DND-41 (cell line): Measurements from ENCODE around the gene ZNF675.
"Not testable (repeated sequence)": the region's sequence is repeated elsewhere in the genome, so short reads cannot be mapped to it uniquely, and the experiment has no call there.

Experiments
- EZH2 ChIP-seq: IDR thresholded peaks from 3 replicates; pipeline ENCODE4 v1.6.1; 2012; ENCODE audit warnings: borderline replicate concordance, low read depth, mild to moderate bottlenecking, moderate library complexity, low read length, inconsistent platforms; ENCODE audit not compliant: severe bottlenecking
- TF ChIP-seq, protein P1 (sequence below): IDR thresholded peaks from 2 replicates; pipeline ENCODE4 v1.5.1; 2012; ENCODE audit warnings: borderline replicate concordance, low read length, moderate library complexity, mild to moderate bottlenecking; ENCODE audit not compliant: poor library complexity, severe bottlenecking; ENCODE audit errors: extremely low read depth

DNA sequence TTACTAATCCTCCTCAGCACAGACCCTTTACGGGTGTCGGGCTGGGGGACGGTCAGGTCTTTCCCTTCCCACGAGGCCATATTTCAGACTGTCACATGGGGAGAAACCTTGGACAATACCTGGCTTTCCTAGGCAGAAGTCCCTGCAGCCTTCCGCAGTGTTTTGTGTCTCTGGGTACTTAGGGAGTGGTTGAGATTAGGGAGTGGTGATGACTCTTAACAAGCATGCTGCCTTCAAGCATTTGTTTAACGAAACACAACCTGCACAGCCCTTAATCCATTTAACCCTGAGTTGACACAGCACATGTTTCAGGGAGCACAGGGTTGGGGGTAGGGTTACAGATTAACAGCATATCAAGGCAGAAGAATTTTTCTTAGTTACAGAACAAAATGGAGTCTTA, 37.1 kb upstream of the ZNF675 start:
- TF ChIP-seq, protein P1, sequence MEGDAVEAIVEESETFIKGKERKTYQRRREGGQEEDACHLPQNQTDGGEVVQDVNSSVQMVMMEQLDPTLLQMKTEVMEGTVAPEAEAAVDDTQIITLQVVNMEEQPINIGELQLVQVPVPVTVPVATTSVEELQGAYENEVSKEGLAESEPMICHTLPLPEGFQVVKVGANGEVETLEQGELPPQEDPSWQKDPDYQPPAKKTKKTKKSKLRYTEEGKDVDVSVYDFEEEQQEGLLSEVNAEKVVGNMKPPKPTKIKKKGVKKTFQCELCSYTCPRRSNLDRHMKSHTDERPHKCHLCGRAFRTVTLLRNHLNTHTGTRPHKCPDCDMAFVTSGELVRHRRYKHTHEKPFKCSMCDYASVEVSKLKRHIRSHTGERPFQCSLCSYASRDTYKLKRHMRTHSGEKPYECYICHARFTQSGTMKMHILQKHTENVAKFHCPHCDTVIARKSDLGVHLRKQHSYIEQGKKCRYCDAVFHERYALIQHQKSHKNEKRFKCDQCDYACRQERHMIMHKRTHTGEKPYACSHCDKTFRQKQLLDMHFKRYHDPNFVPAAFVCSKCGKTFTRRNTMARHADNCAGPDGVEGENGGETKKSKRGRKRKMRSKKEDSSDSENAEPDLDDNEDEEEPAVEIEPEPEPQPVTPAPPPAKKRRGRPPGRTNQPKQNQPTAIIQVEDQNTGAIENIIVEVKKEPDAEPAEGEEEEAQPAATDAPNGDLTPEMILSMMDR: not testable (repeated sequence)
- TF ChIP-seq EZH2: not testable (repeated sequence)
